ENCODE results near the gene OPTC.

The OPTC gene

GRCh38 chr1:203467550-203467921 lies 26.4 kb upstream of the OPTC start:
- DNase-seq (ENCODE audit: insufficient read length), result no peak
- no peak for TF ChIP-seq POLR2AphosphoS5 (IDR thresholded peaks at IDR 0.05; ENCODE audit: low read depth, low read length)
- no peak for TF ChIP-seq POLR2A (IDR thresholded peaks at IDR 0.05; ENCODE audit: low read depth, low read length)
- no peak for TF ChIP-seq TAF1 (IDR thresholded peaks at IDR 0.05; ENCODE audit: borderline replicate concordance, low read depth, low read length)
- no peak for FAIRE-seq

GRCh38 chr1:203468326-203468725 lies 25.6 kb upstream of the OPTC start:
- DNase-seq (ENCODE audit: insufficient read length), result no peak
- TF ChIP-seq TAF1 (IDR thresholded peaks at IDR 0.05; ENCODE audit: borderline replicate concordance, low read depth, low read length) (no peak), POLR2AphosphoS5 (IDR thresholded peaks at IDR 0.05; ENCODE audit: low read depth, low read length) (no peak), POLR2A (IDR thresholded peaks at IDR 0.05; ENCODE audit: low read depth, low read length) (no peak)
- FAIRE-seq, result no peak

GRCh38 chr1:203470240-203470639 lies 23.7 kb upstream of the OPTC start:
- DNase-seq (ENCODE audit: insufficient read length) (no peak), FAIRE-seq (no peak)
- TF ChIP-seq POLR2A (IDR thresholded peaks at IDR 0.05; ENCODE audit: low read depth, low read length), result no peak
- no peak for TF ChIP-seq TAF1 (IDR thresholded peaks at IDR 0.05; ENCODE audit: borderline replicate concordance, low read depth, low read length)
- no peak for TF ChIP-seq POLR2AphosphoS5 (IDR thresholded peaks at IDR 0.05; ENCODE audit: low read depth, low read length)

GRCh38 chr1:203471841-203472240 lies 22.1 kb upstream of the OPTC start:
- DNase-seq (ENCODE audit: insufficient read length), result no peak
- TF ChIP-seq POLR2AphosphoS5 (IDR thresholded peaks at IDR 0.05; ENCODE audit: low read depth, low read length), result no peak
- no peak for TF ChIP-seq POLR2A (IDR thresholded peaks at IDR 0.05; ENCODE audit: low read depth, low read length)
- no peak for TF ChIP-seq TAF1 (IDR thresholded peaks at IDR 0.05; ENCODE audit: borderline replicate concordance, low read depth, low read length)
- no peak for FAIRE-seq

- no peak for FAIRE-seq
- TF ChIP-seq TAF1 (IDR thresholded peaks at IDR 0.05; ENCODE audit: borderline replicate concordance, low read depth, low read length), result no peak
- DNase-seq (ENCODE audit: insufficient read length), result no peak
Observed at GRCh38 chr1:203473281-203473680, 20.7 kb upstream of the OPTC start.

- TF ChIP-seq TAF1 (IDR thresholded peaks at IDR 0.05; ENCODE audit: borderline replicate concordance, low read depth, low read length), result no peak
- TF ChIP-seq POLR2A (IDR thresholded peaks at IDR 0.05; ENCODE audit: low read depth, low read length), result no peak
- TF ChIP-seq POLR2AphosphoS5 (IDR thresholded peaks at IDR 0.05; ENCODE audit: low read depth, low read length), result no peak
- DNase-seq (ENCODE audit: insufficient read length), result no peak
- FAIRE-seq, result no peak
Observed at GRCh38 chr1:203473781-203474305, 20.1 kb upstream of the OPTC start.

- no peak for FAIRE-seq
- no peak for DNase-seq (ENCODE audit: insufficient read length)
- TF ChIP-seq POLR2A (IDR thresholded peaks at IDR 0.05; ENCODE audit: low read depth, low read length) (no peak), POLR2AphosphoS5 (IDR thresholded peaks at IDR 0.05; ENCODE audit: low read depth, low read length) (no peak)
Observed at GRCh38 chr1:203475012-203475981, 18.7 kb upstream of the OPTC start, which contains the start of gene PRELP. PRELP (plus strand) TSS chr1:203475806; CDS start chr1:203483185, 7,379 bp downstream.

- TF ChIP-seq TAF1 (IDR thresholded peaks at IDR 0.05; ENCODE audit: borderline replicate concordance, low read depth, low read length) (no peak), POLR2A (IDR thresholded peaks at IDR 0.05; ENCODE audit: low read depth, low read length) (no peak), POLR2AphosphoS5 (IDR thresholded peaks at IDR 0.05; ENCODE audit: low read depth, low read length) (no peak)
- FAIRE-seq (no peak), DNase-seq (ENCODE audit: insufficient read length) (no peak)
Observed at GRCh38 chr1:203476216-203476814, 17.6 kb upstream of the OPTC start.

GRCh38 chr1:203477748-203478147 lies 16.2 kb upstream of the OPTC start:
- TF ChIP-seq POLR2A (IDR thresholded peaks at IDR 0.05; ENCODE audit: low read depth, low read length) (no peak), TAF1 (IDR thresholded peaks at IDR 0.05; ENCODE audit: borderline replicate concordance, low read depth, low read length) (no peak), POLR2AphosphoS5 (IDR thresholded peaks at IDR 0.05; ENCODE audit: low read depth, low read length) (no peak)
- no peak for DNase-seq (ENCODE audit: insufficient read length)
- FAIRE-seq, result no peak

- no peak for TF ChIP-seq POLR2AphosphoS5 (IDR thresholded peaks at IDR 0.05; ENCODE audit: low read depth, low read length)
- no peak for TF ChIP-seq POLR2A (IDR thresholded peaks at IDR 0.05; ENCODE audit: low read depth, low read length)
- no peak for TF ChIP-seq TAF1 (IDR thresholded peaks at IDR 0.05; ENCODE audit: borderline replicate concordance, low read depth, low read length)
- FAIRE-seq (no peak), DNase-seq (ENCODE audit: insufficient read length) (no peak)
Observed at GRCh38 chr1:203478231-203478630, 15.7 kb upstream of the OPTC start.

GRCh38 chr1:203478986-203479385 lies 15.0 kb upstream of the OPTC start:
- DNase-seq (ENCODE audit: insufficient read length) (no peak), FAIRE-seq (no peak)
- TF ChIP-seq TAF1 (IDR thresholded peaks at IDR 0.05; ENCODE audit: borderline replicate concordance, low read depth, low read length), result no peak
- no peak for TF ChIP-seq POLR2AphosphoS5 (IDR thresholded peaks at IDR 0.05; ENCODE audit: low read depth, low read length)

- TF ChIP-seq TAF1 (IDR thresholded peaks at IDR 0.05; ENCODE audit: borderline replicate concordance, low read depth, low read length) (no peak), POLR2AphosphoS5 (IDR thresholded peaks at IDR 0.05; ENCODE audit: low read depth, low read length) (no peak), POLR2A (IDR thresholded peaks at IDR 0.05; ENCODE audit: low read depth, low read length) (no peak)
- DNase-seq (ENCODE audit: insufficient read length), result no peak
- no peak for FAIRE-seq
Observed at GRCh38 chr1:203479646-203480045, 14.3 kb upstream of the OPTC start.
